Measurements from ENCODE around the gene RNASE7.

GRCh38 chr14:21072781-21073339, 30.7 kb downstream of the RNASE7 start:
- TF ChIP-seq CTCF (IDR thresholded peaks at IDR 0.05; ENCODE audit: low read depth, low read length) (no peak), EZH2phosphoT487 (IDR thresholded peaks at IDR 0.05; ENCODE audit: low read depth) (no peak)

Data from OCI-LY3 (cell line).